ENCODE results near the gene GPC3.
"Not testable (repeated sequence)": the region's sequence is repeated elsewhere in the genome, so short reads cannot be mapped to it uniquely, and the experiment has no call there.

Gene GPC3

DNA sequence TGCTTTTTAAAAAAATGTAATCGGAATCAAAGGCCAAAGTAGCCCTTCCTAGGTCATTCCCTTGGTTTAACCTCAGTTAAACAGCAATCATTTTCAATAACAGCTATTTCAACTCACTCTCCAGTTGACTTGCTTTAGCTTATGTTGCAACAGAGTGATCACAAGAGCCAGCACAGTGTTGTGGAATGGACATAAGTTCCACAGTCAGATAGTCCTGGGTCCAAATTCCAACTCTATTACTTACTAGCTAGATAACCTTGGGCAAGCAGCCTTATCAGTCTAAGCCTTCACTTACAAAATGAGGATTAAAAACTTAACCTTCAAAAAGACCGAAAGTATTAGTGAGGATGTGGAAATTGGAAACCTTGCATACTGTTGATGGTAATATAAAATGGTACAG, 9.2 kb upstream of the GPC3 start:
- H3K36me3 ChIP-seq (ENCODE audit: control insufficient read depth, insufficient read depth, low read length), result no peaks in the 10 kb centered on the region
- no peaks in the 10 kb centered on the region for H3K27me3 ChIP-seq (ENCODE audit: control insufficient read depth, insufficient read depth, low read length)
- no peak for DNase-seq (ENCODE audit: low read depth, low spot score)
- WGBS (ENCODE audit: insufficient coverage, insufficient read length), result no CpG with 5 or more reads among the region's 2 CpGs
- H3K4me3 ChIP-seq (ENCODE audit: low read length), result no peak overlapping the region
- no peaks in the 10 kb centered on the region for H3K4me1 ChIP-seq (ENCODE audit: control insufficient read depth, insufficient read depth, low read length)
- no peak overlapping the region for H3K27ac ChIP-seq (ENCODE audit: low read length)
- no peaks in the 10 kb centered on the region for H3K9me3 ChIP-seq (ENCODE audit: control insufficient read depth, insufficient read depth, low read length)

DNA sequence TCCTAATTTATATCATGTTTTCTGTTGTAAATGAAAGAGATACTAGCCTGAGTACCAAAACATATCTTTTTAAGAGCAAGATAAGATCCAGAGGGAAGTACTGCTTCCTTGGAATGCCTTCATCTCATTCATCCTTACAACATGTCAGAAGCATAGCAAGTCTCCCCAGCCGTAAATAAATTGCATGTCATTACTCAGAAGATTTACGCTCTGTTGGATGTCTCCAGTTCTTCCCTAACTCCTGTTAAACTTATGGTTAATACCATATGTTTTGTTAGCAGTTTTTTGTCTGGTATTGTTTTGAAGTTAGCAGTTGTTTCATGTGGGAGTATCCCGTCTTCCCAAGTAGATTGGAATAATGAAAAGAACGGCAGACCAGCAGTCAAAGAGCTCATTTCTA, 7.5 kb upstream of the GPC3 start:
- Histone ChIP-seq H3K4me1 (ENCODE audit: control insufficient read depth, insufficient read depth, low read length) (no peaks in the 10 kb centered on the region), H3K27ac (ENCODE audit: low read length) (no peak overlapping the region), H3K27me3 (ENCODE audit: control insufficient read depth, insufficient read depth, low read length) (no peaks in the 10 kb centered on the region), H3K9me3 (ENCODE audit: control insufficient read depth, insufficient read depth, low read length) (no peaks in the 10 kb centered on the region), H3K4me3 (ENCODE audit: low read length) (no peak overlapping the region), H3K36me3 (ENCODE audit: control insufficient read depth, insufficient read depth, low read length) (no peaks in the 10 kb centered on the region; the same call in 1 of the 2 replicates)
- no peak for DNase-seq (ENCODE audit: low read depth, low spot score)
- WGBS (ENCODE audit: insufficient coverage, insufficient read length), result no CpG with 5 or more reads among the region's 4 CpGs

DNA sequence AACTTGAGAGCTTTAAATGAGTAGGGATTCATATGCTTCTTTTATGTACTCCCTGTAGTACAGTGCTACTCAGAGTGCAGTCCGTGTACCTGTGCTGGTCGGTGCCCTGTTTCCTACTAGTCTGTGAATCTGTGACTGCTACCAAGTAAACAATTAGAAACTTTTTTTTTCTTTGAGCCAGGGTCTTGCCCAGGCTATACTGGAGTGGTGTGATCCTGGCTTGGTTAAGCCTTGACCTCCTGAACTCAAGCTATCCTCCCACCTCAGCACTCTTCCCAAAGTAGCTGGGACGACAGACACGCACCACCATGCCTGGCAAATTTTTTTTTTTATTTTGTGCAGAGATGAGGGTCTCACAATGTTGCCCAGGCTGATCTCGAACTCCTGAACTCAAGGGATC, 6.4 kb upstream of the GPC3 start:
- DNase-seq (ENCODE audit: low read depth, low spot score), result no peak
- WGBS (ENCODE audit: insufficient coverage, insufficient read length), result no CpG with 5 or more reads among the region's 5 CpGs
- Histone ChIP-seq H3K27me3 (ENCODE audit: control insufficient read depth, insufficient read depth, low read length) (no peaks in the 10 kb centered on the region), H3K4me1 (ENCODE audit: control insufficient read depth, insufficient read depth, low read length) (peaks cover 2% of the 10 kb centered on the region; the same call in 1 of the 2 replicates), H3K36me3 (ENCODE audit: control insufficient read depth, insufficient read depth, low read length) (no peaks in the 10 kb centered on the region; the same call in 1 of the 2 replicates), H3K4me3 (ENCODE audit: low read length) (no peak overlapping the region), H3K27ac (ENCODE audit: low read length) (no peak overlapping the region), H3K9me3 (ENCODE audit: control insufficient read depth, insufficient read depth, low read length) (no peaks in the 10 kb centered on the region)

DNA sequence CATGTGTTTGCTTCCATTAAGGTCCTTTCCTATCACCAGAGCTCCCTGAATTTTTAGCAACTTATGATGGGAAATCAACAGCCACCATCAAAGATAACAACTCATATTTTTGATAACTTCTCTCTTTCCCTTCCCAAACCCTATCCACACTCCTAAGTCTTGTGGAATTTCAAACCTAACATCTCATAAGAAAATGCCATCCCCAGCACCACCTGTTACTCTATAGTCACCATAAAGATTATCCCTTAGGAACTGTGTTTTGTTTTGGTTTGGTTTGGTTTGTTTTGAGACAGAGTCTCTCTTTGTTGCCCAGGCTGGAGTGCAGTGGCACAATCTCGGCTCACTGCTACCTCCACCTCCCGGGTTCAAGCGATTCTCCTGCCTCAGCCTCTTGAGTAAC, 5.7 kb upstream of the GPC3 start:
- not testable (repeated sequence) for DNase-seq (ENCODE audit: low read depth, low spot score); H3K27ac ChIP-seq (ENCODE audit: low read length); H3K27me3 ChIP-seq (ENCODE audit: control insufficient read depth, insufficient read depth, low read length); H3K9me3 ChIP-seq (ENCODE audit: control insufficient read depth, insufficient read depth, low read length); H3K4me1 ChIP-seq (ENCODE audit: control insufficient read depth, insufficient read depth, low read length); H3K36me3 ChIP-seq (ENCODE audit: control insufficient read depth, insufficient read depth, low read length); H3K4me3 ChIP-seq (ENCODE audit: low read length)
- no CpG with 5 or more reads among the region's 3 CpGs for WGBS (ENCODE audit: insufficient coverage, insufficient read length)

DNA sequence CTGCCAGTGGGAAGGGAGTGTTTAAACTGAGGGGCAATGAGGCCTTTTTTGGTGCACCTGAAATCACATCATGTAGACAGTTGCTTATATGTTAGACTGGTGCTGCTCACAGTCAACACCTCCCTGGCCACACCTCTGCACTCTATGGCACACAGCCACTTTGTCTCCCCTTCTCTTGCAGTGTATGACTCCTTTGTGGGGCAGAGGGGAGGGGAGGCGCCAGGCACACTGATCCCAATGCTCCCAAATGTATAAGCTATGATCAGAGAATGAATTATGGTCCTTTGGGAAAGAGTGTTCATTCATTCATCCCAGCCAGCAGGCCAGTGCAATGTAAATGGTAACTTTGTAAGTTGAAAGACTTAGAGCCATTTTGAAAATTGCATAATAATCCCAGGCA, 4.6 kb upstream of the GPC3 start:
- H3K9me3 ChIP-seq (ENCODE audit: control insufficient read depth, insufficient read depth, low read length), result no peaks in the 10 kb centered on the region
- H3K4me3 ChIP-seq (ENCODE audit: low read length), result no peak overlapping the region
- H3K4me1 ChIP-seq (ENCODE audit: control insufficient read depth, insufficient read depth, low read length), result peaks cover 2% of the 10 kb centered on the region; the same call in 1 of the 2 replicates
- WGBS (ENCODE audit: insufficient coverage, insufficient read length), result no CpG with 5 or more reads among the region's 1 CpG
- no peak for DNase-seq (ENCODE audit: low read depth, low spot score)
- no peak overlapping the region for H3K27ac ChIP-seq (ENCODE audit: low read length)
- no peaks in the 10 kb centered on the region; the same call in 1 of the 2 replicates for H3K36me3 ChIP-seq (ENCODE audit: control insufficient read depth, insufficient read depth, low read length)
- no peaks in the 10 kb centered on the region for H3K27me3 ChIP-seq (ENCODE audit: control insufficient read depth, insufficient read depth, low read length)

DNA sequence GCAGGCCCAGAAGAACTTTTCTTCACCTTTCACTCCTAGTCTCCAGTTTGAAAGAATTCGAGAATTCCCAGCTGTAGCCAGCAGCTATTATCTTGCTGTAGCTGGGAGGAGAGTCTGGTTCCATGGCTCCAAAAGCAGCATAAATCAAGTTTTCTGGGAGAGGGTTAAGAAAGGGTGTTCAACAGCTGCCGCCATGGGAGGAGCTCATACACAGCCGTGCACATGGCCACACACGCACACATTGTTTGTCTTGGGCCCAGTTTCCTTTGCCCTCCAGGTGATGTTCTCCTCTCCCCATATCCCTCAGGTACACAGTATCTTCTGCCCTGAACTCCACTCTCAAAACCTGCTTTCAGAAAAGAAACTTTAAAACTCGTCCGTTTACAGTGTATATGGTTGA, 4.1 kb upstream of the GPC3 start:
- Histone ChIP-seq H3K27ac (ENCODE audit: low read length) (no peak overlapping the region), H3K36me3 (ENCODE audit: control insufficient read depth, insufficient read depth, low read length) (no peaks in the 10 kb centered on the region; the same call in 1 of the 2 replicates), H3K9me3 (ENCODE audit: control insufficient read depth, insufficient read depth, low read length) (no peaks in the 10 kb centered on the region), H3K4me1 (ENCODE audit: control insufficient read depth, insufficient read depth, low read length) (peaks cover 2% of the 10 kb centered on the region; the same call in 1 of the 2 replicates), H3K27me3 (ENCODE audit: control insufficient read depth, insufficient read depth, low read length) (peaks cover 2% of the 10 kb centered on the region; the same call in 1 of the 2 replicates), H3K4me3 (ENCODE audit: low read length) (no peak overlapping the region)
- no CpG with 5 or more reads among the region's 6 CpGs for WGBS (ENCODE audit: insufficient coverage, insufficient read length)
- DNase-seq (ENCODE audit: low read depth, low spot score), result no peak

DNA sequence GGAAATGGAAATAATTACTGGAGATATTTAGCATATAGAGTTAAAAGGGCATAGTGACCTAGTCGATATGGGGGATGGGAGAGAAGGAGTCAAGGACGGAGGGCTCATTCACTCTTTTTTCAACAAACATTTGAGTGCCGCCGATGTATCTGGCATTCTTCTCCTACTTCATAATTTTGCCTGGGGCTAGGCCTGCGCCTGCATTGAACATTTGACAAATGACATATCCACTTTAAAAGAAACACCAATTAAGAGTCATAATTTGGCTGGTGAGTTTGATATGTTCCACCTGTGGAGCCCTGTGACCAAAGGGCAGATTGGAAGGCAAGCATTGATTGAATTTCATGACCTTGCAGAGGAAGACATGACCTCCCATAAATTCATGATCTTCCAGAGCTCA, 2.6 kb upstream of the GPC3 start:
- Histone ChIP-seq H3K4me3 (ENCODE audit: low read length) (no peak overlapping the region), H3K27ac (ENCODE audit: low read length) (no peak overlapping the region), H3K4me1 (ENCODE audit: control insufficient read depth, insufficient read depth, low read length) (peaks cover 3% of the 10 kb centered on the region; the same call in 1 of the 2 replicates), H3K9me3 (ENCODE audit: control insufficient read depth, insufficient read depth, low read length) (no peaks in the 10 kb centered on the region), H3K27me3 (ENCODE audit: control insufficient read depth, insufficient read depth, low read length) (peaks cover 2% of the 10 kb centered on the region; the same call in 1 of the 2 replicates), H3K36me3 (ENCODE audit: control insufficient read depth, insufficient read depth, low read length) (no peaks in the 10 kb centered on the region; the same call in 1 of the 2 replicates)
- no CpG with 5 or more reads among the region's 5 CpGs for WGBS (ENCODE audit: insufficient coverage, insufficient read length)
- no peak for DNase-seq (ENCODE audit: low read depth, low spot score)

DNA sequence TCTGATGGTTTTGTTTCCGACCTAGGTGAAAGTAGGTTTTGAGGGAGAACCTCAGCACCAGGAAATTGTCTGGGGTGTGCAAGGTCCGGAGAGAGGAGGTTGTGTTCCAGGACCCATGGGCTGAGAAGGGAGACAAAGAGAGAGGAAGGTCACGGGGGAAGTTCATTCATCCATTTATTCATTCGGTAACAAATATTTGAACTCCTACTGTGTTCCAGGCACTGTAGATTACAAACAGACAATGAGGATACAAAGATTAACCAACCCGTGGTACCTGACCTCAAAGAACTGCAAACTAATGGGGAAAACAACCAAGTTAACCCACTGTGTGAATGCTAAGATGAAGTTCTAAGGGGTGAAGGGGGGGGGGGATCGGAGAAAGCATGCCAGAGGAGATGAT, 1.8 kb upstream of the GPC3 start:
- Histone ChIP-seq H3K9me3 (ENCODE audit: control insufficient read depth, insufficient read depth, low read length) (no peaks in the 10 kb centered on the region), H3K36me3 (ENCODE audit: control insufficient read depth, insufficient read depth, low read length) (no peaks in the 10 kb centered on the region; the same call in 1 of the 2 replicates), H3K27me3 (ENCODE audit: control insufficient read depth, insufficient read depth, low read length) (peaks cover 2% of the 10 kb centered on the region; the same call in 1 of the 2 replicates)

DNA sequence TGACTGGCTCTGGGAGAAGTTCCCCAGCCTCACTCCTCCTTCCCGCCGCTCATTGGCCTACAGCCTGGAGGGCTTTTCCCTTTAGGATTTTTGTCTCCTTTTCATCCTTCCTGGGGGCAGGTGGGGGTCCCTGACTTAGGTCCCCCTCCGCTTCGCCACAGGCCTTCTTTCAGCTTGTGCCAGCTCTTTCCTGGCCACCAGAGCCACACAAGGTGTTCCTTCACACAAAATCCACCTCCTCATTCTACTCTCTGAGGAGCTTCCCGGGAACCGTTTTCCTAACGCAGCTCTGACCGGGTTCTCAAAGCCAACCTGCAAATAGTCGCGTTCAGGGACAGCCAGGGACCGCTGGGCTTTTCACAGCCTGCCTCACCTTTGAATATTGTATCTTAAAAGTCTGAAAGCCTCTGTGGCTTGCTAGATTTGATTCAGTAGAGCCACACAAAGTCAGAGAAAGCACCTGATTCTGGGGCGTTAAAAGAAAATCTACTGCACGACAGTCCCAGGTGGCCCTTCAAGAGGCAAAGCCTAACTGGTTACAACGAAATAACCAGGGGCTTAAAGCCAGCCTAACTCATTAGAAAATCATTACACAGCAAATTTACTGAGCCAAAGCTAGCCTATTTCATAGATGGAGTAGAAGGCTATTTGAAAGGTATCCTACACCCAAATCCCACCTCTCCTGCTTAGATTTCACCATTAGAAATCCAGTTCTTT, 731 bp upstream of the GPC3 start:
- peaks cover 2% of the 10 kb centered on the region; the same call in 1 of the 2 replicates for H3K27me3 ChIP-seq (ENCODE audit: control insufficient read depth, insufficient read depth, low read length)
- H3K9me3 ChIP-seq (ENCODE audit: control insufficient read depth, insufficient read depth, low read length), result no peaks in the 10 kb centered on the region
- peaks cover 3% of the 10 kb centered on the region; the same call in 1 of the 2 replicates for H3K4me1 ChIP-seq (ENCODE audit: control insufficient read depth, insufficient read depth, low read length)
- no CpG with 5 or more reads among the region's 14 CpGs for WGBS (ENCODE audit: insufficient coverage, insufficient read length)
- no peaks in the 10 kb centered on the region; the same call in 1 of the 2 replicates for H3K36me3 ChIP-seq (ENCODE audit: control insufficient read depth, insufficient read depth, low read length)
- H3K27ac ChIP-seq (ENCODE audit: low read length), result no peak overlapping the region
- peak; percentile 43 for DNase-seq (ENCODE audit: low read depth, low spot score)
- peak overlapping the region; percentile 46; the same call in 1 of the 2 replicates for H3K4me3 ChIP-seq (ENCODE audit: low read length)

More for the DNA sequence above, 1.8 kb upstream of the GPC3 start:
- H3K27ac ChIP-seq (ENCODE audit: low read length), result no peak overlapping the region
- WGBS (ENCODE audit: insufficient coverage, insufficient read length), result no CpG with 5 or more reads among the region's 6 CpGs
- peaks cover 3% of the 10 kb centered on the region; the same call in 1 of the 2 replicates for H3K4me1 ChIP-seq (ENCODE audit: control insufficient read depth, insufficient read depth, low read length)
- DNase-seq (ENCODE audit: low read depth, low spot score), result no peak
- H3K4me3 ChIP-seq (ENCODE audit: low read length), result no peak overlapping the region

DNA sequence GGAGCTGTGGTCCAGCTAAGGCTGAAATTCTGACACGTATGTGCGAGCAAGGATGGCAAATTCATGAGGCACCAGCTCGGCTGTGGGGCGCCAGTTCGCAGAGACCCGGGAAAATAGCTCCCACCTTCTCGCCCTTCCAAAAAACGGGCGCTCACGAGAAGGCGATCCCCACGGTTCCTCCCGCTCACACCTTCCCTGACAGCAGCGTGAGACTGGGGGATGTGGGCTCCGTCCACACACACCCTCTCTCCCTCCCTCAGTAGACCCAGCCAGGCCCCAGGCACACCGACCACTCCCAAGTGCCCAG, 584 bp downstream of the GPC3 start:
- H3K27ac ChIP-seq (ENCODE audit: low read length), result no peak overlapping the region
- H3K9me3 ChIP-seq (ENCODE audit: control insufficient read depth, insufficient read depth, low read length), result no peaks in the 10 kb centered on the region
- no peaks in the 10 kb centered on the region; the same call in 1 of the 2 replicates for H3K36me3 ChIP-seq (ENCODE audit: control insufficient read depth, insufficient read depth, low read length)
- WGBS (ENCODE audit: insufficient coverage, insufficient read length), result no CpG with 5 or more reads among the region's 16 CpGs
- H3K4me3 ChIP-seq (ENCODE audit: low read length), result peak overlapping the region; percentile 42; the same call in 1 of the 2 replicates
- DNase-seq (ENCODE audit: low read depth, low spot score), result no peak
- peaks cover 3% of the 10 kb centered on the region; the same call in 1 of the 2 replicates for H3K4me1 ChIP-seq (ENCODE audit: control insufficient read depth, insufficient read depth, low read length)
- H3K27me3 ChIP-seq (ENCODE audit: control insufficient read depth, insufficient read depth, low read length), result peaks cover 2% of the 10 kb centered on the region; the same call in 1 of the 2 replicates
